WTC11 (cell line): Measurements from ENCODE around the gene PGLYRP2.

Source experiments
- MAX ChIP-seq: sonication (generic); formaldehyde crosslinking; IDR thresholded peaks from 2 replicates; pipeline ENCODE4 v1.8.0; 2022; ENCODE audit warnings: mild to moderate bottlenecking, missing genetic modification reagents
- STAT6 ChIP-seq: sonication (generic); formaldehyde crosslinking; conservative IDR thresholded peaks from 2 replicates; pipeline ENCODE4 v1.8.1; 2023; ENCODE audit warnings: mild to moderate bottlenecking, low read depth, missing genetic modification reagents, moderate library complexity

- TF ChIP-seq STAT6 (CRISPR knock-in tag) (no peak), MAX (CRISPR knock-in tag) (no peak)
Measured at GRCh38 chr19:15433519-15434069, 45.7 kb downstream of the PGLYRP2 start.
